Measurements from ENCODE around the gene KRT38. TPM values are rescaled to one million over a fixed set of nuclear protein-coding genes. Genes with fewer than 3 reads are reported as not detected.

The KRT38 gene
- total RNA-seq, 4 donors from 2014 or later = 1.3 to 1.8 TPM; not detected in 2

- no peak for DNase-seq (ENCODE audit: low spot score in 2 of 2)
- TF ChIP-seq, protein P1, sequence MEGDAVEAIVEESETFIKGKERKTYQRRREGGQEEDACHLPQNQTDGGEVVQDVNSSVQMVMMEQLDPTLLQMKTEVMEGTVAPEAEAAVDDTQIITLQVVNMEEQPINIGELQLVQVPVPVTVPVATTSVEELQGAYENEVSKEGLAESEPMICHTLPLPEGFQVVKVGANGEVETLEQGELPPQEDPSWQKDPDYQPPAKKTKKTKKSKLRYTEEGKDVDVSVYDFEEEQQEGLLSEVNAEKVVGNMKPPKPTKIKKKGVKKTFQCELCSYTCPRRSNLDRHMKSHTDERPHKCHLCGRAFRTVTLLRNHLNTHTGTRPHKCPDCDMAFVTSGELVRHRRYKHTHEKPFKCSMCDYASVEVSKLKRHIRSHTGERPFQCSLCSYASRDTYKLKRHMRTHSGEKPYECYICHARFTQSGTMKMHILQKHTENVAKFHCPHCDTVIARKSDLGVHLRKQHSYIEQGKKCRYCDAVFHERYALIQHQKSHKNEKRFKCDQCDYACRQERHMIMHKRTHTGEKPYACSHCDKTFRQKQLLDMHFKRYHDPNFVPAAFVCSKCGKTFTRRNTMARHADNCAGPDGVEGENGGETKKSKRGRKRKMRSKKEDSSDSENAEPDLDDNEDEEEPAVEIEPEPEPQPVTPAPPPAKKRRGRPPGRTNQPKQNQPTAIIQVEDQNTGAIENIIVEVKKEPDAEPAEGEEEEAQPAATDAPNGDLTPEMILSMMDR (IDR thresholded peaks at IDR 0.05) = no peak
- no peak for TF ChIP-seq POLR2A (IDR thresholded peaks at IDR 0.05)
- H3K4me3 ChIP-seq (ENCODE audit: low read depth, poor library complexity, severe bottlenecking) = no peak overlapping the region
- WGBS, 2 donors = 74 to 84% methylated on average over 3 of the region's 3 CpGs
- intact Hi-C loops (cut with DNase I; ENCODE audit: low total_unique reads) = no loop called here
Measured at GRCh38 chr17:41415833-41416335, 24.9 kb downstream of the KRT38 start.

- H3K4me3 ChIP-seq (ENCODE audit: low read depth, poor library complexity, severe bottlenecking) = no peak overlapping the region
- TF ChIP-seq POLR2A (IDR thresholded peaks at IDR 0.05) = no peak
- TF ChIP-seq, protein P1 (IDR thresholded peaks at IDR 0.05) = no peak
- intact Hi-C loops (cut with DNase I; ENCODE audit: low total_unique reads) = no loop called here
- DNase-seq (ENCODE audit: low spot score in 2 of 2) = no peak
- 67 to 79% methylated on average over 4 of the region's 4 CpGs for WGBS, 2 donors
Measured at GRCh38 chr17:41415411-41415810, 25.4 kb downstream of the KRT38 start.

DNA sequence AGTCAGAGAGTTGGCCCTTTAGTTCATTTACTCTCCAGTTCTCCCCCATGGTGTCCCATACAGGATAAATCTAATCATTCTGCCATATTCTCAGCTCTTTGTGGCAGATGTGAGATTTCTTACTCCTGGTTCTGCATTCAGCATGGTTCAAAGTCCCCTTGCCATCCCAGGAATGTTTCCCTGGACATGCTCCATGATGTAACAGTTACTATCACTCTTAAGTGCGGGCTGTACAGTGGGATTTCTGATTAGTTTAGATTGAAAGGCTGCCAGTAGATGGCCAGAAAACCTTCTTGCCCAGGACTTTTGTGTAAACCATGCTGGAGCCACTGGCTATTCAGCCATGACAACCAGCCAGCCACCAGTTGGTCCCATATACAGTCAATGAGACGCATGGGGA is 26.8 kb downstream of the KRT38 start:
- H3K4me3 ChIP-seq (ENCODE audit: low read depth, poor library complexity, severe bottlenecking) = no peak overlapping the region
- intact Hi-C loops (cut with DNase I; ENCODE audit: low total_unique reads) = no loop called here
- no peak for DNase-seq (ENCODE audit: low spot score in 2 of 2)
- 88 to 91% methylated on average over 2 of the region's 2 CpGs for WGBS, 2 donors
- no peak for TF ChIP-seq POLR2A (IDR thresholded peaks at IDR 0.05)
- TF ChIP-seq, protein P1 (IDR thresholded peaks at IDR 0.05) = no peak

GRCh38 chr17:41413353-41413957 is 27.3 kb downstream of the KRT38 start:
- DNase-seq (ENCODE audit: low spot score in 2 of 2) = no peak
- WGBS, 2 donors = 68 to 72% methylated on average over 5 of the region's 5 CpGs
- intact Hi-C loops (cut with DNase I; ENCODE audit: low total_unique reads) = no loop called here
- TF ChIP-seq POLR2A (IDR thresholded peaks at IDR 0.05) = no peak
- TF ChIP-seq, protein P1 (IDR thresholded peaks at IDR 0.05) = no peak
- H3K4me3 ChIP-seq (ENCODE audit: low read depth, poor library complexity, severe bottlenecking) = no peak overlapping the region

DNA sequence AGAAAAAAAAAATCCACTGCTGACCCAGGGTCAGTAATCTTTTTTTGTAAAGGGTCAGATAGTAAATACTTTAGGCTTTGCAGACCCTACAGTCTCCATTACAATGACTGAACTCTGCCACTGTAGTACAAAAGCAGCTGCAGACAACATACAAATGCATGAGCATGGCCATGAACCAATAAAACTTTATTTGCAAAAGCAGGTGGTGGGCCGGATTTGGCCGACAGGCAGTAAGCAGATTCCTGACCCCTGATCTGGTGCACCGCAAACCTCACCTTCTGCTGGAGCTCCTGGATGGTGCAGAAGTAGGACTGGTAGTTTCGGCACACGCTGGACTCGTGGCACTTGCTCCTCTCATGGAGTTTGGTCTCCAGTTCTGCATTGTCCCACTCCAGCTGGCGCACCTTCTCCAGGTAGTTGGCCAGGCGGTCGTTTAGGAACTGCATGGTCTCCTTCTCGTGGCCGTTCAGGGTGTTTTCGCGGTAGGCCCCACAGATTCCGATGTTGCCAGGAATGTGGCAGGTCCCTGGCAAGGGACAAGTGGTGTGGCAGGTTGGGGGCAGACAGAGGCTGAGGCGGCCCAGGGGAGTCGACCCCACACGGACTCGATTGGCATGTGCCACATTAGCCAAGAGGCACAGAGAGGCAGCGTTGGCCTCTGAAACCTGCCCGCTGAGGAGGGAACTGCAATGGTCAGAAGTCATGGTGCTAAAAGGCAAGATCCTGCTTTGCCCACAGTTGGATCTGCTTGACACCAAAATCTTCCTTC is 29.5 kb downstream of the KRT38 start:
- TF ChIP-seq POLR2A (IDR thresholded peaks at IDR 0.05) = no peak
- TF ChIP-seq, protein P1 (IDR thresholded peaks at IDR 0.05) = no peak
- WGBS, 2 donors = 91 to 92% methylated on average over 20 of the region's 20 CpGs
- intact Hi-C loops (cut with DNase I; ENCODE audit: low total_unique reads) = no loop called here
- no peak for DNase-seq (ENCODE audit: low spot score in 2 of 2)
- no peak overlapping the region for H3K4me3 ChIP-seq (ENCODE audit: low read depth, poor library complexity, severe bottlenecking)
